GM10266 (cell line): ENCODE results near the gene TRDN.

Experiments used
- DNase-seq: peaks from one replicate; pipeline ENCODE4 v3.0.0; 2012; ENCODE audit errors: extremely low spot score
- CTCF ChIP-seq: IDR thresholded peaks from 2 replicates; pipeline ENCODE4 v1.5.1; 2012; ENCODE audit warnings: mild to moderate bottlenecking, low read depth; ENCODE audit not compliant: control insufficient read depth, insufficient read depth; ENCODE audit errors: missing control alignments

Gene TRDN

GRCh38 chr6:123380257-123380656 lies 256.5 kb downstream of the TRDN start:
- DNase-seq: no peak
- peak; percentile 8 for TF ChIP-seq CTCF

- no peak for TF ChIP-seq CTCF
Observed at GRCh38 chr6:123372737-123373136, 264.0 kb downstream of the TRDN start.

GRCh38 chr6:123363912-123364311 lies 272.8 kb downstream of the TRDN start:
- DNase-seq: no peak
- TF ChIP-seq CTCF: no peak

More at GRCh38 chr6:123372737-123373136, 264.0 kb downstream of the TRDN start:
- no peak for DNase-seq

GRCh38 chr6:123360359-123360758 lies 276.4 kb downstream of the TRDN start:
- DNase-seq: no peak
- TF ChIP-seq CTCF: no peak

GRCh38 chr6:123352705-123353104 lies 284.0 kb downstream of the TRDN start:
- no peak for DNase-seq
- no peak for TF ChIP-seq CTCF

- no peak for DNase-seq
- TF ChIP-seq CTCF: no peak
Observed at GRCh38 chr6:123352279-123352678, 284.5 kb downstream of the TRDN start.

- no peak for DNase-seq
- no peak for TF ChIP-seq CTCF
Observed at GRCh38 chr6:123343836-123344235, 292.9 kb downstream of the TRDN start.
